T follicular helper cell (primary cell): ENCODE data around the gene DDR2.

Experiments
- DNase-seq: peaks from one replicate; pipeline ENCODE4 v3.0.0-alpha.2; 2020; ENCODE audit warnings: low read depth

DDR2 gene

GRCh38 chr1:162672622-162673260, 40.5 kb downstream of the DDR2 start:
- no peak for DNase-seq

GRCh38 chr1:162674034-162674608, 41.9 kb downstream of the DDR2 start:
- DNase-seq = no peak

- no peak for DNase-seq
These were observed 43.8 kb downstream of the DDR2 start for GRCh38 chr1:162676087-162676486.

- no peak for DNase-seq
These were observed 44.5 kb downstream of the DDR2 start for GRCh38 chr1:162676750-162677149.

GRCh38 chr1:162677607-162678371, 45.5 kb downstream of the DDR2 start:
- DNase-seq = no peak

- DNase-seq = no peak
These were observed 46.2 kb downstream of the DDR2 start for GRCh38 chr1:162678439-162678838.

- no peak for DNase-seq
These were observed 47.0 kb downstream of the DDR2 start for GRCh38 chr1:162679298-162679697.

GRCh38 chr1:162680419-162681121, 48.3 kb downstream of the DDR2 start:
- DNase-seq = no peak

- DNase-seq = no peak
These were observed 48.8 kb downstream of the DDR2 start for GRCh38 chr1:162681122-162681436.

GRCh38 chr1:162682013-162682419, 49.8 kb downstream of the DDR2 start:
- DNase-seq = no peak

- no peak for DNase-seq
These were observed 55.6 kb downstream of the DDR2 start for GRCh38 chr1:162687870-162688269.

- DNase-seq = no peak
These were observed 56.3 kb downstream of the DDR2 start for GRCh38 chr1:162688521-162688920.

- DNase-seq = no peak
These were observed 56.7 kb downstream of the DDR2 start for GRCh38 chr1:162688931-162689330.

- no peak for DNase-seq
These were observed 57.7 kb downstream of the DDR2 start for GRCh38 chr1:162689745-162690671.

- DNase-seq = no peak
These were observed 58.6 kb downstream of the DDR2 start for GRCh38 chr1:162690672-162691434.

GRCh38 chr1:162691999-162692575, 59.8 kb downstream of the DDR2 start:
- DNase-seq = no peak

GRCh38 chr1:162694911-162695310, 62.6 kb downstream of the DDR2 start:
- DNase-seq = no peak

GRCh38 chr1:162695687-162696086, 63.4 kb downstream of the DDR2 start:
- no peak for DNase-seq

- DNase-seq = no peak
These were observed 64.1 kb downstream of the DDR2 start for GRCh38 chr1:162696286-162696862.
